Right renal cortex interstitium (tissue), 3 donors: ENCODE measurements around the gene HBQ1. TPM values are rescaled to one million over a fixed set of nuclear protein-coding genes. Genes with fewer than 3 reads are reported as not detected.
"Not testable (repeated sequence)": the region's sequence is repeated elsewhere in the genome, so short reads cannot be mapped to it uniquely, and the experiment has no call there.

Experiments
- DNase-seq, 3 donors: peaks; one replicate each; pipeline ENCODE4 v3.0.0-alpha.2; 2013; ENCODE audit warnings: low read depth in 3 of 3, low spot score in 2 of 3
- polyA plus RNA-seq, 3 donors: library from polyadenylated mRNA; unstranded; fragments of 120-200 nt; gene quantifications; one replicate each; pipeline ENCODE4 v1.2.1, GENCODE V29; 2013; ENCODE audit not compliant: insufficient read length in 3 of 3

Gene HBQ1
- under 1 TPM; 0.31 to 0.67 (median 0.39) TPM for polyA plus RNA-seq

DNA sequence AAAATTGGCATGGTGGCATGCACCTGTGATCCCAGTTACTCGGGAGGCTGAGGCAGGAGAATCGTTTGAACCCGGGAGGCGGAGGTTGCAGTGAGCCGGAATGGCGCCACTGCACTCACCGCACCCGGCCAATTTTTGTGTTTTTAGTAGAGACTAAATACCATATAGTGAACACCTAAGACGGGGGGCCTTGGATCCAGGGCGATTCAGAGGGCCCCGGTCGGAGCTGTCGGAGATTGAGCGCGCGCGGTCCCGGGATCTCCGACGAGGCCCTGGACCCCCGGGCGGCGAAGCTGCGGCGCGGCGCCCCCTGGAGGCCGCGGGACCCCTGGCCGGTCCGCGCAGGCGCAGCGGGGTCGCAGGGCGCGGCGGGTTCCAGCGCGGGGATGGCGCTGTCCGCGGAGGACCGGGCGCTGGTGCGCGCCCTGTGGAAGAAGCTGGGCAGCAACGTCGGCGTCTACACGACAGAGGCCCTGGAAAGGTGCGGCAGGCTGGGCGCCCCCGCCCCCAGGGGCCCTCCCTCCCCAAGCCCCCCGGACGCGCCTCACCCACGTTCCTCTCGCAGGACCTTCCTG, at the start of gene HBQ1:
TSS of gene HBQ1 (plus strand) at position 359 of the 575 bp plus-strand sequence. CDS start at position 387, 28 bp downstream.
- DNase-seq, result no peak

DNA sequence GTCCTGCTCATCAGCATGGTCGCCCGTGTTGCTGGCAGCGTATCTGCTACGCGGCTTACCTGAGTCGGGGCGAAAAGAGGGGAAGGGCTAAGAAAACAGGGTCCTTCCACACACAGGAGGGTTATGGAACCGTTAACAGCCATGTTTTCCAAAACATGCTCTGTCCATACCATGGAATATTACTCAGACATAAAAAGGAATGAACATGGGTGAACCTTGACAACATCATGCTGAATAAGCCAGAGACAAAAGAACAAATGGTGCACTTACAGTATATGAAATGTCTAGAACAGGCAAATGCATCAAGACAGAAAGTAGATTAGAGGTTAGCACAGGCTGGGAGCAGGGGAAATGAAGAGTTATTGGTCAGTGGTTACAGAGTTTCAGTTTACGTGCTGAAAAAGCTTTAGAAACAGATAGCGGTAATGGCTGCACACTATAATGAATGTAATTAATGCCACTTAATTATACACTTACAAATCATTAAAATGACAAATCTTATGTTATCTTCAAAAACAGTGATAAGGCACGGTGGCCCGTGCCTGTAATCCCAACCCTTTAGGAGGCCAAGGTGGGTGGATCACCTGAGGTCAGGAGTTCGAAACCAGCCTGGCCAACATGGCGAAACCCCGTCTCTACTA, 49.6 kb upstream of the HBQ1 start:
- DNase-seq, result no peak

DNA sequence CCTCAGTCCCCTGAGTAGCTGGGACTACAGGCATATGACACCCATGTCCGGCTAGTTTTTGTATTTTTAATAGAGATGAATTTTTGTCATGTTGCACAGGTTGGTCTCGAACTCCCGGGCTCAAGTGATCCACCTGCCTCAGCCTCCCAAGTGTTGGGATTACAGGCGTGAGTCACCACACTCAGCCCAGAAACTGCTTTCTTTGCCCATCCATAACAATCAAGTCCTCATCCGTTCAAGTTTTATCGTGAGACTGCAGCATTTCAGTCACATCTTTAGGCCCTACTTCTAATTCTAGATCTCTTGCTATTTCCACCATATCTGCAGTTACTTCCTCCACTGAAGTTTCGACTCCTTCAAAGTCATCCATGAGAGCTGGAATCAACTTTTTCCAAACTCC, 48.1 kb upstream of the HBQ1 start:
- DNase-seq, result no peak

DNA sequence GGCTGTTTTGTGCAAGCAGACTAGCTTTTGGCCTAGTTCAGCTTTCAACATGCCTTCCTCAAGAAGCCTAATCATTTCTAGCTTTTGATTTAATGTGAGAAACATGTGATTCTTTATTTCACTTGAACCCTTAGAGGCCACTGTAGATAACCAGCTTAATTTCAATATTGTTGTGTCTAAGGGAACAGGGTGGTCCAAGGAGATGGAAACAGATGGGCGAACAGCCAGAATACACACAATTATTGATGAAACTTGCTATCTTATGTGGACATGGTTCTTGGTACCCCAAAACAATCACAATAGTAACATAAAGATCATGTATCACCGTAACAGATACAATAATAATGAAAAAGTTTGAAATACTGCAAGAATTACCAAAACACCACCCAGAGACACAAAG, 46.5 kb upstream of the HBQ1 start:
- no peak for DNase-seq

DNA sequence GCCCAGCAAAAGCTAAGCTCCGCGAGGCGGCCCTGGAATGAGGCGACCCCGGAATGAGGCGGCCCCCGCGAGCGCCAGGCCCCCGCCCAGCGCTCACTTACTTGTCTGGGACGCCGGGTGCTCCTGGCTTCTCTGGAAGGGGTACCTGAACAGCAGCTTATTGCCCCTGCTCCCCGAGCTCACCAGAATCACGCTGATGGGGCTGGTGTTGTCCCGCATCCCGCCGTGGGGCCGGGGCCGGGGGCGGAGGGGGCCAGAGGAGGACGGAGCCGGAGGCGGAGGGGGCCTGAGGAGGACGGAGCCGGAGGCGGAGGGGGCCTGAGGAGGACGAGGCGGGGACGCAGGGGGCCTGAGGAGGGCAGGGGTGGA, 42.2 kb upstream of the HBQ1 start:
- DNase-seq, result no peak

GRCh38 chr16:140175-140857, 39.9 kb upstream of the HBQ1 start:
- no peak for DNase-seq

DNA sequence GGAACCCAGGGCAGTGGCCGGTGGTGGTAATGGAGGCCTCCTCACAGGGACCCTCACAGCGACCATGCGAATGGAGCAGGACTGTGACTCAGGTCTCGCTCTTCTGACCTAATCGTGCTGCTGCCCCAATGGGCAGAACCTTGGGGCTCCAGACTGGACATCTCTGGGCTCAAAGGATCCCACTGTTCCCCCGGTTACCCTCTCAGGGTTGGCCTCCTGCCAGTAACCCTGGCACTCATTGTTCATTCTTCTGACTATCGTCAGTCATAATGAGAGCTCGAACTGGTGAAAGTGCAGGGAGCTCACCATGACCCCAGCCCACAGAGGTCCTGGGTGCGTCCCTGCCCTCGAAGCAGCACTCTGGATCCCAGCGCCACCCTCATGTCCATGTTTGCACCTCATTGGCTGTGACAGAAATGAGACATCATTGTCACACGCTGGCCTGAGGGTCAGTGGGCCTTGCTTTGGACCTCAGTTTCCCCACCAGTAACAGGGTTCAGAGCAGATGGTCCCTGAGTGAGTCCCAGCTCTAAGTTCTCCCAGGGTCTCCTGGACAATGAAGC, 37.8 kb upstream of the HBQ1 start:
- DNase-seq, result no peak

GRCh38 chr16:143047-143446, 37.2 kb upstream of the HBQ1 start:
- no peak for DNase-seq

DNA sequence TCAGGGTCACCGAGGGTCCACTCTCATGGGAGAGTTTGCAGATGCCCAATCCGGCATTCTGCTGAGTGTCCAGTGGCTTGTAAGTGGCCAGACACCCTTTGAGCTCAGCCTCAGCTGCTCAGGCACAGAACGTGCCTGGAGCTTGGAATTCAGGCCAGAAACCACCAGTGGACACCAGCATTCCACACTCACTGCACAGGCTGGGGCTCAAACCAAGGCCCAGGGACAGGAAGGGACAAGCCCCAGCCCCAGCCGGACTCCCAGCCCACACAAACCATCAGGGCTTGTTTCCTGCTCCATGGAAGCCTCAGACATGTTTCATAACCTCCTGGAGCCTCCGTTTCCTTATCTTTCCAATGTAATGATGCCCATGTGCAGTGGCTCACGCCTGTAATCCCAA, 36.8 kb upstream of the HBQ1 start:
- no peak for DNase-seq

DNA sequence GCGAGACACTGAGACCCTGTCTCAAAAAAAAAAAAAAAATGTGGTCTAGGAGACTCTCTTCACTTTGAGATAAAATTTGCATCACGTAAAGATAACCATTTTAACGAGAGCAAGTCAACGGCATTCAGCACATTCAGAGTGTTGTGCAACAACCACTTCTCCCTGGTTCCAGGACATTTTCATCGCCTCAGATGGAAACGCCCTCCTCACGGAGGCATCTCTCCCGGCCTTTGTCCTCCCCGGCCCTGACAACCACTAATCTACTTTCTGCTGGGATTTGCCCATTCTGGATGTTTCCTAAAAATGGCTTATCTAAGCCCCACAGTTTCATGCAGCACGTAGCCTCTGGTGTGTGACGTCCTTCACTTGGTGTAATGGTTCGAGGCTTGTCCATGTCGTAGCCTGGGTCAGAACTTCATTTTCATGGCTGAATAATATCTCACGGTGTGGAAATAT, 35.4 kb upstream of the HBQ1 start:
- DNase-seq, result no peak

DNA sequence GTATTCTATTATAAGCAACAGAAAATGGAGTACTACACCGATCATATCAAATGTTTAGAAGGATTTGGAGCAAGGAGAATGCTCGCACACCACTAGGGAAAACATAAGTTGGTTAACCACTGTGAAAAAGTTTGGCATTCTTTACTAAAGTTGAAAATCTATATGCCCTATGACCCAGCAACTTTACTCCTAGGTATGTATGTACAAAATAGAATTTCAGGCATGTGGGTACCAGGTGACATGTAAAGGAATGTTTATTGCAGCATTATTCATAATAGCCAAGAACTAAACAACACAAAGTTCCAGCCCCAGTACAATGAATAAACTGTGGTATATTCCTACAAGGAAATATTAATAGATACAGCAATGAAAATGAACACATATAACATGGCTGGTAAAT, 33.6 kb upstream of the HBQ1 start:
- no peak for DNase-seq

GRCh38 chr16:149024-149660, 31.1 kb upstream of the HBQ1 start:
- no peak for DNase-seq

DNA sequence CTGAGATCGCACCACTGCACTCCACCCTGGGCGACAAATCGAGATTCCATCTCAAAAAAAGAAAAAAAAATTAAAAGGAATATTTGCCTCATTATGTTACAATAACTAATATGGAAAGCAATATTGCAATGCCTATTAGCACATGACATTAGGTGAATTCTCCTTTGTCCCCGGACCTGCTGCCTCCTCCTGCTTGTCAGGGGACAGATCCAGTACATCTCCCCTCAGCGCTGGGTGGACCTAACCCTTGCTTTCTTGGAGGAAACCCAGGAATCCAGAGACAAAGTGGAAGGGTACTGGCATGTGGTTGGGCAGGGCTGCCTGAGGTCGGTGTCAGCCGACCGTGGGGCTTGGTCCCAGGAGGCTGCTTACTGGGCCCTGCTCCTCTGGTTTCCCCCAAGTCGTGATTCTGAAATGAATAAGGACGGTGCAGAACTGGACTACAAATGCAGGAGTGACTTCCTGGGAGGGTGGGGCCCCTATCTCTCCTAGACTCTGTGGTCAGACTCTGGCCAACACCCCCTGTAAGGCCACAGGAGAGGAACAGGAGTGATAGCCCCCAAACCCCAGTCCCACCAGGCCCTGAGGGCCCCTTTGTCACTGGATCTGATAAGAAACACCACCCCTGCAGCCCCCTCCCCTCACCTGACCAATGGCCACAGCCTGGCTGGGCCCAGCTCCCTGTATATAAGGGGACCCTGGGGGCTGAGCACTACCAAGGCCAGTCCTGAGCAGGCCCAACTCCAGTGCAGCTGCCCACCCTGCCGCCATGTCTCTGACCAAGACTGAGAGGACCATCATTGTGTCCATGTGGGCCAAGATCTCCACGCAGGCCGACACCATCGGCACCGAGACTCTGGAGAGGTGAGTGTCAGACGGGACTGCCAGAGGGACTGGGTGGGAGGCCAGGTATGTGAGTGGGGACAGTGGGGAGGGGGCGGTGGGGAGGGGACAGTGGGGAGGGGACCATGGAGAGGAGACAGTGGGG, 27.8 kb upstream of the HBQ1 start, which contains the start of gene HBZ:
TSS of gene HBZ (plus strand) at position 504 of the 988 bp plus-strand sequence. CDS start at position 770, 266 bp downstream.
- no peak for DNase-seq

- not testable (repeated sequence) for DNase-seq
Observed at GRCh38 chr16:153129-153521, 27.1 kb upstream of the HBQ1 start.

- not testable (repeated sequence) for DNase-seq
Observed at GRCh38 chr16:153550-154216, 26.6 kb upstream of the HBQ1 start.

GRCh38 chr16:154217-155030, 25.8 kb upstream of the HBQ1 start:
- no peak for DNase-seq

DNA sequence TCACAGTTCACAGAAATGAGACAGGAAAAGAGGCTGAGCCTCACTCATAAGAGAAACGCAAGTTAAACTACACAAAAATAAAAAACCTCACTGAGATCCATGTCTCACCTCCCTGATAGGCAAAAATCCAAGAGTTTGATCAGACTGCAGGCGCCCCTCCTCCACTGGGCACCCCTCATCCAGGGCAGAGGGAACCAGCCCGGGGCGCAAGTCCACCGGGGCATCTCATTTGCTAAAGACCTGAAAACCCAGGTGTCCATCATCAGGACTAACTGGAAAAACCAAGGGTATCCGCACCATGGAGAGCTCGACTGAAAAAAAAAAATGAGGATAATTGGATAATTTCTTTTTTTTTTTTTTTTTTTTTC, 25.2 kb upstream of the HBQ1 start:
- DNase-seq, result no peak

DNA sequence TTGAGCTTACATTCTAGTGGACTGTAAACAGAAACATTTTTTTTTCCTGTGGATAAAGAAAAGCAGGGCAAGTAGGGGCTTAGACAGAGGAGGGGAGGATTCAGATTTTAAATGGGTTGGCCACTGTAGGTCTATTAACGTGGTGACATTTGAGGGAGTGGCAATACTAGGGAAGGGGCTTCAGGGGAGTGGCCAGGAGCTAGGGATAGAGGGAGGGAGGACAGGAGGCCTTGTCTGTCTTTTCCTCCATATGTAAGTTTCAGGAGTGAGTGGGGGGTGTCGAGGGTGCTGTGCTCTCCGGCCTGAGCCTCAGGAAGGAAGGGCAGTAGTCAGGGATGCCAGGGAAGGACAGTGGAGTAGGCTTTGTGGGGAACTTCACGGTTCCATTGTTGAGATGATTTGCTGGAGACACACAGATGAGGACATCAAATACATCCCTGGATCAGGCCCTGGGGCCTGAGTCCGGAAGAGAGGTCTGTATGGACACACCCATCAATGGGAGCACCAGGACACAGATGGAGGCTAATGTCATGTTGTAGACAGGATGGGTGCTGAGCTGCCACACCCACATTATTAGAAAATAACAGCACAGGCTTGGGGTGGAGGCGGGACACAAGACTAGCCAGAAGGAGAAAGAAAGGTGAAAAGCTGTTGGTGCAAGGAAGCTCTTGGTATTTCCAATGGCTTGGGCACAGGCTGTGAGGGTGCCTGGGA, 21.0 kb upstream of the HBQ1 start:
- no peak for DNase-seq
